Activated CD4-positive, alpha-beta T cell treated with anti-CD3 and anti-CD28 coated beads for 36 hours (primary cell): ENCODE data around the gene TBC1D24. TPM values are rescaled to one million over a fixed set of nuclear protein-coding genes. Genes with fewer than 3 reads are reported as not detected.

Source experiments
- ATAC-seq: fragments of 200-7000 bp; cut with Tn5 transposase; one replicate; pipeline ENCODE4 v1.10.0; 2021; ENCODE audit warnings: mild to moderate bottlenecking, moderate library complexity
- CTCF ChIA-PET: fragments of 350-600 bp; sonication (Branson Sonifier 250); formaldehyde crosslinking; loops from one replicate; lab custom pipeline; 2021; ENCODE audit warnings: antibody characterized with exemption; lab: Charles Lee
- POLR2A ChIA-PET: fragments of 350-600 bp; sonication (Branson Sonifier 250); formaldehyde crosslinking; loops from one replicate; lab custom pipeline; 2021; ENCODE audit warnings: antibody characterized with exemption, inconsistent platforms; lab: Charles Lee
- DNase-seq: peaks from one replicate; pipeline ENCODE4 v3.0.0-alpha.2; 2020
- H3K27ac Mint-ChIP-seq: one replicate; pipeline ENCODE4 v1.8.0; 2021; ENCODE audit warnings: mixed read lengths
- H3K27me3 Mint-ChIP-seq: one replicate; pipeline ENCODE4 v1.8.0; 2021; ENCODE audit warnings: mixed read lengths
- H3K36me3 Mint-ChIP-seq: one replicate; pipeline ENCODE4 v1.8.0; 2021; ENCODE audit warnings: low read depth, mixed read lengths
- H3K4me1 Mint-ChIP-seq: one replicate; pipeline ENCODE4 v1.8.0; 2021; ENCODE audit warnings: mixed read lengths
- H3K4me3 Mint-ChIP-seq: one replicate; pipeline ENCODE4 v1.8.0; 2021; ENCODE audit warnings: mild to moderate bottlenecking, moderate library complexity, mixed read lengths
- H3K9me3 Mint-ChIP-seq: one replicate; pipeline ENCODE4 v1.8.0; 2021; ENCODE audit warnings: low read depth, mixed read lengths
- intact Hi-C, 2 experiments: fragments of 100-400 bp; cut with DNase I in 1 of 2; cut with micrococcal nuclease in 1 of 2; formaldehyde crosslinking; loops; one replicate each; pipeline versions ENCODE4 v1.14.2 to v1.15.1; 2022 to 2024; cut with DNase I, micrococcal nuclease
- total RNA-seq, 2 experiments: library from RNA; stranded (reverse); gene quantifications; one replicate each; pipeline ENCODE4 v1.2.3, GENCODE V29; 2021

Gene TBC1D24
- total RNA-seq, result 10 to 100 TPM; 10.4 to 12.7 TPM

GRCh38 chr16:2474877-2475412 is at the start of gene TBC1D24:
Gene TBC1D24 (plus strand): TSS chr16:2475127. CDS start chr16:2496149, 21,022 bp downstream.
- intact Hi-C loops, result loop anchor here (1.0 to 5.0 kb wide), 11 partner anchors 14 to 268 kb away; partner anchors contain the start of genes ATP6V0C (in 2 of the 2), TEDC2 (in 2 of the 2), ABCA3 (in 1 of the 2) and CCNF (in 1 of the 2)
- Mint-ChIP-seq H3K27me3 (peaks cover 16% of the 10 kb centered on the region), H3K4me1 (peaks cover 6% of the 10 kb centered on the region), H3K4me3 (peak within 1 kb of the TSS; percentile 71), H3K36me3 (no peaks in the 10 kb centered on the region), H3K9me3 (no peaks in the 10 kb centered on the region), H3K27ac (peak within 1 kb of the TSS; percentile 69)
- CTCF ChIA-PET, result no interaction called here
- DNase-seq (peak; percentile 89), ATAC-seq (peak; percentile 71)
- POLR2A ChIA-PET, result interaction anchor here (0.7 kb wide), 1 partner anchor 193 kb away, joined by 3 read pairs; no protein-coding TSS in a partner anchor

DNA sequence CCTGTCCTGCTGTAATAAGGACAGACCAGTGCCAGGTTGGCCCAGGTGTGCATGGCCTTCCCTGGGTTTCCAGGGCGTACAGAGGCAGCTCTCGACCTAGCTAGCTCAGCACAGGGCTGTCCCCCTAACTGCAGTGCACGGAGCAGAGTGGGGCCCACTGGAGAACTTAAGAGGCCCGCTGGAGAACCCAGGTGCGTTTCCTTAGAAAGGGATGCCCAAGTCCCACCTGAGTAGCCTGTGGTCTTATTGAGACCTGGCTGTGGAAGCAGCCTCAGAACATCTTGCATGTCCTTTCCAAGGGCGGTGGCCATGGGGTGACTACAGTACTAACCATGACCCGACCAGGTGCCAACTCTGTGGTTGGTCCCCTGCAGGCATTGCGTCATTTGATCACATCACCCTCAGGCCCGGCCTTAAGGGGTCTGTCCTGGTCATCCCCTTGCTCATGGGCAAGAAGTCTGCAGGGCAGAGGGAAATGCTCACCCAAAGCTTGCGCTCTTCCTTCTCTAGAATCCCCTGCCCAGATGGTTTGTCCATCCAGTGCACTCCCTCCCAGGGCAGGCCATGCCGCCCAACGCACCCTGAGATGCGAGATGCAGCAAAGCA is 49.0 kb upstream of the TBC1D24 start:
- intact Hi-C loops, result loop anchor here (5.0 kb wide), 3 partner anchors 76 to 481 kb away; partner anchors contain the start of gene ECI1 (in 1 of the 2)
- ChIA-PET CTCF (no interaction called here), POLR2A (no interaction called here)
- Mint-ChIP-seq H3K9me3 (no peaks in the 10 kb centered on the region), H3K4me3 (no peak overlapping the region), H3K27me3 (no peaks in the 10 kb centered on the region), H3K27ac (no peak overlapping the region), H3K36me3 (peaks cover 11% of the 10 kb centered on the region), H3K4me1 (peaks cover 16% of the 10 kb centered on the region)
- DNase-seq (no peak), ATAC-seq (no peak)

GRCh38 chr16:2426941-2427361 is 48.0 kb upstream of the TBC1D24 start:
- no peaks in the 10 kb centered on the region for H3K27me3 Mint-ChIP-seq
- CTCF ChIA-PET, result interaction anchor here (0.9 to 1.6 kb wide), 3 partner anchors 8 to 41 kb away, joined by 3 to 7 read pairs (median 4); no protein-coding TSS in a partner anchor
- peaks cover 16% of the 10 kb centered on the region for H3K36me3 Mint-ChIP-seq
- no peak overlapping the region for H3K4me3 Mint-ChIP-seq
- POLR2A ChIA-PET, result no interaction called here
- H3K9me3 Mint-ChIP-seq, result no peaks in the 10 kb centered on the region
- no peak overlapping the region for H3K27ac Mint-ChIP-seq
- peaks cover 19% of the 10 kb centered on the region for H3K4me1 Mint-ChIP-seq
- no peak for DNase-seq
- ATAC-seq, result no peak
- intact Hi-C loops, result loop anchor here (5.0 kb wide), 3 partner anchors 75 to 480 kb away; partner anchors contain the start of gene ECI1 (in 1 of the 2)

DNA sequence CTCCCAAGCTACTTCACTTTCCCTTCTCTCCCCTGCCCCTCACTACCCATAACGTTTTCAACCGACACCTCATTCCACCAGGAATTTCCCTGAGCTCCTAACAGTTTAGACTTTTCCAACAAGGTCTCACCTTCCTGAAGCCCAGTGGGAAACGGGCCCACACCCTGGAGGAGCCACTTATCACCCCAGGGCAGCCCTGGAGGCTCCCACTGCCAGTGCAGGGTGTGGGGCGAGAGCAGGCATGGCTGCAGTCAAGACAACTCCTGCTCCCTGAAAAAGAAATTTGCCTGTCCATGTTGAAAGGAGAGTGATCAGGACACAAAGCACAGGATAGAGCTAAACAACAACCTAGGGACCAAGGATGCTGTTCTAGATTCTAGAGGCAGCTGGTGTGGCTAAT is 47.4 kb upstream of the TBC1D24 start:
- peak overlapping the region; percentile 97 for H3K4me3 Mint-ChIP-seq
- ATAC-seq (no peak), DNase-seq (no peak)
- peaks cover 19% of the 10 kb centered on the region for H3K4me1 Mint-ChIP-seq
- no peak overlapping the region for H3K27ac Mint-ChIP-seq
- intact Hi-C loops, result loop anchor here (5.0 kb wide), 3 partner anchors 75 to 480 kb away; partner anchors contain the start of gene ECI1 (in 1 of the 2)
- no peaks in the 10 kb centered on the region for H3K27me3 Mint-ChIP-seq
- CTCF ChIA-PET, result interaction anchor here (0.5 to 1.6 kb wide), 6 partner anchors 9 to 400 kb away, joined by 3 to 7 read pairs (median 4); no protein-coding TSS in a partner anchor
- POLR2A ChIA-PET, result no interaction called here
- no peaks in the 10 kb centered on the region for H3K9me3 Mint-ChIP-seq
- peaks cover 19% of the 10 kb centered on the region for H3K36me3 Mint-ChIP-seq

- ChIA-PET POLR2A (no interaction called here), CTCF (interaction anchor here (0.6 to 1.6 kb wide), 7 partner anchors 10 to 478 kb away, joined by 3 to 7 read pairs (median 3); partner anchors contain the start of gene ABCA3)
- H3K4me1 Mint-ChIP-seq, result peaks cover 17% of the 10 kb centered on the region
- H3K36me3 Mint-ChIP-seq, result peaks cover 23% of the 10 kb centered on the region
- ATAC-seq (no peak), DNase-seq (peak; percentile 55)
- intact Hi-C loops, result loop anchor here (2.0 to 5.0 kb wide), 6 partner anchors 74 to 479 kb away; partner anchors contain the start of genes ABCA3 (in 1 of the 2), ECI1 (in 1 of the 2), KCTD5 (in 1 of the 2) and NTHL1 (in 1 of the 2)
- H3K27ac Mint-ChIP-seq, result peak overlapping the region; percentile 76
- H3K4me3 Mint-ChIP-seq, result peak overlapping the region; percentile 97
- H3K27me3 Mint-ChIP-seq, result no peaks in the 10 kb centered on the region
- H3K9me3 Mint-ChIP-seq, result no peaks in the 10 kb centered on the region
Observed at GRCh38 chr16:2428051-2428783, 46.7 kb upstream of the TBC1D24 start.

DNA sequence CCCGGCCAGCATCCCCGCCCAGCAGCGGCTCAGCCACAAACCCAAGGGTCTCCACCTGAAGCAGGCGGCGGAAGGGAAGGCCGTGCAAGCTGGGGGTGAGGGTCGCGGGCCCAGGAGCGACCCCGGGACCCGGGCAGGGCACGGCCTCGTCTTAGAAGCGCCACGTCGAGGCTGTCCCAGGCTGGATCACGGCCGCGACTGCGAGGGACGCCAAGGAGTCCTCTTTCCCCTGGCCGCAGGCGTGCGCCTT is 46.2 kb upstream of the TBC1D24 start:
- ATAC-seq, result peak; percentile 37

GRCh38 chr16:2429034-2429770 is 45.7 kb upstream of the TBC1D24 start, which contains the start of gene CCNF:
Gene CCNF (plus strand): TSS chr16:2429447. CDS start chr16:2429482, 35 bp downstream.
- H3K4me3 Mint-ChIP-seq, result peak within 1 kb of the TSS; percentile 97
- DNase-seq, result peak; percentile 99
- intact Hi-C loops, result loop anchor here (1.0 to 5.0 kb wide), 23 partner anchors 31 to 486 kb away; partner anchors contain the start of genes ABCA3 (in 2 of the 2), AMDHD2 (in 1 of the 2), ATP6V0C (in 1 of the 2) and E4F1 (in 1 of the 2)
- peak; percentile 97 for ATAC-seq
- H3K27ac Mint-ChIP-seq, result peak within 1 kb of the TSS; percentile 76
- ChIA-PET POLR2A (interaction anchor here (1.2 kb wide), 1 partner anchor 30 kb away, joined by 3 read pairs; no protein-coding TSS in a partner anchor), CTCF (interaction anchor here (0.6 to 1.5 kb wide), 6 partner anchors 30 to 477 kb away, joined by 3 read pairs; partner anchors contain the start of gene ABCA3)
- no peaks in the 10 kb centered on the region for H3K9me3 Mint-ChIP-seq
- H3K27me3 Mint-ChIP-seq, result no peaks in the 10 kb centered on the region
- peaks cover 30% of the 10 kb centered on the region for H3K36me3 Mint-ChIP-seq
- peaks cover 16% of the 10 kb centered on the region for H3K4me1 Mint-ChIP-seq

More for the DNA sequence above, 46.2 kb upstream of the TBC1D24 start:
- CTCF ChIA-PET, result interaction anchor here (0.6 to 1.0 kb wide), 4 partner anchors 53 to 478 kb away, joined by 3 read pairs; partner anchors contain the start of gene ABCA3
- Mint-ChIP-seq H3K4me1 (peaks cover 16% of the 10 kb centered on the region), H3K27ac (peak overlapping the region; percentile 76), H3K36me3 (peaks cover 27% of the 10 kb centered on the region), H3K9me3 (no peaks in the 10 kb centered on the region), H3K4me3 (peak overlapping the region; percentile 97), H3K27me3 (no peaks in the 10 kb centered on the region)
- intact Hi-C loops, result loop anchor here (1.0 to 5.0 kb wide), 23 partner anchors 32 to 485 kb away; partner anchors contain the start of genes ABCA3 (in 2 of the 2), AMDHD2 (in 1 of the 2), ATP6V0C (in 1 of the 2) and E4F1 (in 1 of the 2)
- no peak for DNase-seq
- POLR2A ChIA-PET, result no interaction called here

DNA sequence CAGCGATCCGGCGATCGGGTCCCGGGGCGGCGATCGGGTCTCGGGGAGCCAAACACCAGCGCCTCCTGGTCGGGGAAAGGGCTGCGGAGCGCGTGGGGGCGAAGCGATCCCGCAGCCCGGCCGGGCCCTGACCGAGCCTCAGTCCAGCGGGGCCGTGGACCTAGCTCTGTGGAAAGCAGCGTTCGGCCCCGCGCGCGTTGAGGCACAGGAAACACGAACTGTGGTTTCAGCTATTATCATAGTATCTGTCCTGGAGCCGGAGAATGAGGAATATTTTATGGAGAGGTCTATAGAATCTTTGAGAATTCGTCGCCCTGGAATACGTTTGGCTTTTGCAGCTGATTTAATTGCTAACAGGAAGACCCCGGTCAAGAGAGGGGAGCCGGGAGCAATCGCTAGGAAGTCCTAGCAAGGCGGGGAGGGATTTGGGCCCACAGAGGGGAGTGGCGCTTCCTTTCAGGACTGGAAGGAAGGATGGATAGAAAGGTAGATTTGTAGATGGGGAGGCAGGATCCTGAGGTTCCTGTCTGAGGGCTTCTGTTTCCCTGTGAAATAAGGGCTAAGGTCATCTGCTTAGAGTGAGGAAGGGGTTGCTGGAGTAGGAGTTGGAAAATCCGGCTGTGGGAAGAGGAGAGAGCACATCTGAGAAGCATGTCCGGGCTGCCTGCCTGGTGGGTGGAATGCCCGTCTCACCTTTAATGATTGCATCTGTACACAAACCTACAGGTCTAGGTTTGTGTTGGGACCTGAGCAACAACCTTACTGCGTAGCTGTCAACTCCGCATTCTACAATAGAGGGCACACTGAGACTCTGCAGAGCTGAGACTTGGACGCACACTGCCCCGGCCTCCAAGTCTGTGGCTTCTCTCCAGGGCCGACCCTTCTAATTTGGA is 44.9 kb upstream of the TBC1D24 start:
- Mint-ChIP-seq H3K36me3 (peaks cover 34% of the 10 kb centered on the region), H3K9me3 (no peaks in the 10 kb centered on the region), H3K4me3 (peak overlapping the region; percentile 97), H3K27ac (peak overlapping the region; percentile 72), H3K4me1 (peaks cover 16% of the 10 kb centered on the region), H3K27me3 (no peaks in the 10 kb centered on the region)
- ATAC-seq, result peak; percentile 16
- ChIA-PET POLR2A (interaction anchor here (1.2 kb wide), 2 partner anchors 29 to 234 kb away, joined by 3 read pairs; no protein-coding TSS in a partner anchor), CTCF (interaction anchor here (1.0 to 1.5 kb wide), 2 partner anchors 72 to 110 kb away, joined by 3 read pairs; no protein-coding TSS in a partner anchor)
- peak; percentile 33 for DNase-seq
- intact Hi-C loops, result loop anchor here (1.0 to 5.0 kb wide), 23 partner anchors 30 to 487 kb away; partner anchors contain the start of genes ABCA3 (in 2 of the 2), AMDHD2 (in 1 of the 2), ATP6V0C (in 1 of the 2) and E4F1 (in 1 of the 2)

- POLR2A ChIA-PET, result no interaction called here
- no peak for DNase-seq
- Mint-ChIP-seq H3K9me3 (no peaks in the 10 kb centered on the region), H3K4me1 (peaks cover 16% of the 10 kb centered on the region), H3K4me3 (no peak overlapping the region), H3K27me3 (no peaks in the 10 kb centered on the region), H3K36me3 (peaks cover 50% of the 10 kb centered on the region), H3K27ac (no peak overlapping the region)
- CTCF ChIA-PET, result no interaction called here
- ATAC-seq, result no peak
- intact Hi-C loops, result no loop called here
Observed at GRCh38 chr16:2432286-2432685, 42.6 kb upstream of the TBC1D24 start.
